ENCODE measurements around the gene SF3B5.
A peak's percentile ranks its signal among the peaks of the same experiment; 100 is the strongest.
"Not testable (repeated sequence)": the region's sequence is repeated elsewhere in the genome, so short reads cannot be mapped to it uniquely, and the experiment has no call there.

SF3B5 gene

GRCh38 chr6:144104488-144104887, 9.1 kb upstream of the SF3B5 start:
- no peak for DNase-seq

GRCh38 chr6:144103026-144103563, 7.7 kb upstream of the SF3B5 start:
- no peak for DNase-seq

- DNase-seq = no peak
Observed at GRCh38 chr6:144098993-144099392, 3.6 kb upstream of the SF3B5 start.

- DNase-seq = no peak
Observed at GRCh38 chr6:144094731-144095133, 641 bp downstream of the SF3B5 start.

GRCh38 chr6:144093658-144094057, 1.7 kb downstream of the SF3B5 start:
- DNase-seq = no peak

- no peak for DNase-seq
Observed at GRCh38 chr6:144093236-144093635, 2.1 kb downstream of the SF3B5 start.

GRCh38 chr6:144090384-144090783, 5.0 kb downstream of the SF3B5 start:
- DNase-seq = no peak

GRCh38 chr6:144087789-144088426, 7.5 kb downstream of the SF3B5 start:
- DNase-seq = no peak

- no peak for DNase-seq
Observed at GRCh38 chr6:144086959-144087358, 8.4 kb downstream of the SF3B5 start.

- DNase-seq = no peak
Observed at GRCh38 chr6:144083172-144083571, 12.2 kb downstream of the SF3B5 start.

- DNase-seq = not testable (repeated sequence)
Observed at GRCh38 chr6:144082412-144082811, 13.0 kb downstream of the SF3B5 start.

- no peak for DNase-seq
Observed at GRCh38 chr6:144077871-144078270, 17.5 kb downstream of the SF3B5 start.

- DNase-seq = no peak
Observed at GRCh38 chr6:144075875-144076274, 19.5 kb downstream of the SF3B5 start.

- no peak for DNase-seq
Observed at GRCh38 chr6:144075187-144075586, 20.2 kb downstream of the SF3B5 start.

- DNase-seq = no peak
Observed at GRCh38 chr6:144073024-144073423, 22.3 kb downstream of the SF3B5 start.

GRCh38 chr6:144069506-144069905, 25.9 kb downstream of the SF3B5 start:
- no peak for DNase-seq

GRCh38 chr6:144068794-144069193, 26.6 kb downstream of the SF3B5 start:
- DNase-seq = no peak

GRCh38 chr6:144066741-144067484, 28.5 kb downstream of the SF3B5 start:
- no peak for DNase-seq

- DNase-seq = no peak
Observed at GRCh38 chr6:144066255-144066654, 29.1 kb downstream of the SF3B5 start.

GRCh38 chr6:144065213-144065660, 30.1 kb downstream of the SF3B5 start:
- no peak for DNase-seq

- no peak for DNase-seq
Observed at GRCh38 chr6:144064402-144065212, 30.8 kb downstream of the SF3B5 start.

GRCh38 chr6:144063744-144064401, 31.5 kb downstream of the SF3B5 start:
- peak; percentile 26 for DNase-seq

- no peak for DNase-seq
Observed at GRCh38 chr6:144063246-144063743, 32.1 kb downstream of the SF3B5 start.

Measured in NCI-H1436 (cell line).